Endodermal cell (in vitro differentiated cells): ENCODE results near the gene MRPS18A. TPM values are rescaled to one million over a fixed set of nuclear protein-coding genes. Genes with fewer than 3 reads are reported as not detected.
A peak's percentile ranks its signal among the peaks of the same experiment; 100 is the strongest.

Experiments used
- DNase-seq: peaks from one replicate; pipeline ENCODE4 v3.0.0-alpha.2; 2017
- H3K27ac ChIP-seq: 2 replicates; pipeline ENCODE4 v1.5.1; 2013; ENCODE audit warnings: mild to moderate bottlenecking, low read depth, low read length, moderate library complexity
- H3K27me3 ChIP-seq: 2 replicates; pipeline ENCODE4 v1.6.1; 2013; ENCODE audit warnings: mild to moderate bottlenecking, low read length, moderate library complexity; ENCODE audit not compliant: insufficient read depth, control insufficient read depth, poor library complexity, severe bottlenecking
- H3K36me3 ChIP-seq: 2 replicates; pipeline ENCODE4 v1.7.0; 2013; ENCODE audit warnings: mild to moderate bottlenecking, low read length, moderate library complexity; ENCODE audit not compliant: control insufficient read depth, insufficient read depth
- H3K4me1 ChIP-seq: one replicate; pipeline ENCODE4 v1.7.0; 2013; ENCODE audit warnings: low read length; ENCODE audit not compliant: control insufficient read depth, insufficient read depth
- H3K4me3 ChIP-seq: 2 replicates; pipeline ENCODE4 v1.5.1; 2013; ENCODE audit warnings: mild to moderate bottlenecking, low read length, moderate library complexity
- H3K9ac ChIP-seq: 2 replicates; pipeline ENCODE4 v1.6.1; 2013; ENCODE audit warnings: mild to moderate bottlenecking, low read length, moderate library complexity; ENCODE audit not compliant: poor library complexity, severe bottlenecking; ENCODE audit errors: extremely low read depth
- H3K9me3 ChIP-seq: 2 replicates; pipeline ENCODE4 v1.6.1; 2013; ENCODE audit warnings: mild to moderate bottlenecking, low read length, moderate library complexity; ENCODE audit not compliant: control insufficient read depth
- H3K27ac Mint-ChIP-seq: 2 replicates; pipeline ENCODE4 v1.8.0; 2020; ENCODE audit warnings: mixed read lengths
- H3K27me3 Mint-ChIP-seq: 2 replicates; pipeline ENCODE4 v1.8.0; 2021; ENCODE audit warnings: mild to moderate bottlenecking, mixed read lengths; ENCODE audit not compliant: insufficient read depth
- H3K36me3 Mint-ChIP-seq: 2 replicates; pipeline ENCODE4 v1.8.0; 2020; ENCODE audit warnings: low read depth, mixed read lengths
- H3K4me1 Mint-ChIP-seq: 2 replicates; pipeline ENCODE4 v1.8.0; 2020; ENCODE audit warnings: mixed read lengths
- H3K4me3 Mint-ChIP-seq: 2 replicates; pipeline ENCODE4 v1.8.0; 2020; ENCODE audit warnings: mild to moderate bottlenecking, moderate library complexity, mixed read lengths
- H3K9me3 Mint-ChIP-seq: 2 replicates; pipeline ENCODE4 v1.8.0; 2020; ENCODE audit warnings: mild to moderate bottlenecking, mixed read lengths
- CTCF ChIP-seq: fragments of 200-600 bp; sonication (generic); conservative IDR thresholded peaks from 2 replicates; pipeline ENCODE4 v1.5.0; 2021; ENCODE audit warnings: antibody characterized with exemption, mild to moderate bottlenecking
- WGBS, 2 experiments: methylation state at CpG; one replicate each; pipeline versions ENCODE4 v1.1.5 to v1.1.7; 2013; ENCODE audit warnings: missing lambda C conversion rate in 2 of 2, mixed read lengths in 1 of 2; ENCODE audit not compliant: insufficient coverage in 1 of 2, insufficient read length in 1 of 2; 5-methylcytosine and 5-hydroxymethylcytosine counted together
- total RNA-seq, 2 donors: library from RNA; stranded (reverse); fragmentation: NEBNext Ultra II Directional in 1 of 2; extraction: Animal tissue kit (Norgen Biotek cat#: 25700) in 1 of 2; gene quantifications; 2 replicates in 1 of 2; 3 replicates in 1 of 2; pipeline ENCODE4 v1.2.1, GENCODE V29; 2021

Gene MRPS18A
- total RNA-seq, 2 donors from 2014 or later = 53.6 to 58.8 TPM

- no peaks in the 10 kb centered on the region for H3K9me3 ChIP-seq
Measured at GRCh38 chr6:43687079-43687436, 533 bp downstream of the MRPS18A start.

GRCh38 chr6:43683708-43684455 lies 3.7 kb downstream of the MRPS18A start:
- no peak overlapping the region for H3K9ac ChIP-seq
- peaks cover 57% of the 10 kb centered on the region for H3K4me1 Mint-ChIP-seq
- no peaks in the 10 kb centered on the region for H3K9me3 ChIP-seq
- peak overlapping the region; percentile 7 for H3K4me3 ChIP-seq
- peaks cover 40% of the 10 kb centered on the region for H3K36me3 ChIP-seq
- no peak overlapping the region for H3K4me3 Mint-ChIP-seq
- TF ChIP-seq CTCF = no peak
- 89 to 95% methylated on average over 1 of the region's 1 CpG for WGBS, 2 experiments
- peaks cover 23% of the 10 kb centered on the region for H3K4me1 ChIP-seq
- H3K27me3 ChIP-seq = no peaks in the 10 kb centered on the region
- no peak overlapping the region for H3K27ac ChIP-seq
- H3K9me3 Mint-ChIP-seq = no peaks in the 10 kb centered on the region
- H3K27me3 Mint-ChIP-seq = no peaks in the 10 kb centered on the region
- no peak for DNase-seq
- H3K36me3 Mint-ChIP-seq = peaks cover 12% of the 10 kb centered on the region
- no peak overlapping the region for H3K27ac Mint-ChIP-seq

More at GRCh38 chr6:43687079-43687436, 533 bp downstream of the MRPS18A start:
- H3K4me1 Mint-ChIP-seq = peaks cover 41% of the 10 kb centered on the region
- no peak for TF ChIP-seq CTCF
- H3K36me3 ChIP-seq = peaks cover 8% of the 10 kb centered on the region
- peak overlapping the region; percentile 90 for H3K9ac ChIP-seq
- no peaks in the 10 kb centered on the region for H3K27me3 Mint-ChIP-seq
- no peaks in the 10 kb centered on the region for H3K36me3 Mint-ChIP-seq
- H3K27me3 ChIP-seq = no peaks in the 10 kb centered on the region
- H3K4me3 ChIP-seq = peak overlapping the region; percentile 99
- DNase-seq = no peak
- peak overlapping the region; percentile 92 for H3K27ac Mint-ChIP-seq
- peak overlapping the region; percentile 96 for H3K4me3 Mint-ChIP-seq
- H3K9me3 Mint-ChIP-seq = no peaks in the 10 kb centered on the region
- peaks cover 11% of the 10 kb centered on the region for H3K4me1 ChIP-seq
- no peak overlapping the region for H3K27ac ChIP-seq
- 5 to 14% methylated on average over 7 to 10 of the region's 10 CpGs for WGBS, 2 experiments

DNA sequence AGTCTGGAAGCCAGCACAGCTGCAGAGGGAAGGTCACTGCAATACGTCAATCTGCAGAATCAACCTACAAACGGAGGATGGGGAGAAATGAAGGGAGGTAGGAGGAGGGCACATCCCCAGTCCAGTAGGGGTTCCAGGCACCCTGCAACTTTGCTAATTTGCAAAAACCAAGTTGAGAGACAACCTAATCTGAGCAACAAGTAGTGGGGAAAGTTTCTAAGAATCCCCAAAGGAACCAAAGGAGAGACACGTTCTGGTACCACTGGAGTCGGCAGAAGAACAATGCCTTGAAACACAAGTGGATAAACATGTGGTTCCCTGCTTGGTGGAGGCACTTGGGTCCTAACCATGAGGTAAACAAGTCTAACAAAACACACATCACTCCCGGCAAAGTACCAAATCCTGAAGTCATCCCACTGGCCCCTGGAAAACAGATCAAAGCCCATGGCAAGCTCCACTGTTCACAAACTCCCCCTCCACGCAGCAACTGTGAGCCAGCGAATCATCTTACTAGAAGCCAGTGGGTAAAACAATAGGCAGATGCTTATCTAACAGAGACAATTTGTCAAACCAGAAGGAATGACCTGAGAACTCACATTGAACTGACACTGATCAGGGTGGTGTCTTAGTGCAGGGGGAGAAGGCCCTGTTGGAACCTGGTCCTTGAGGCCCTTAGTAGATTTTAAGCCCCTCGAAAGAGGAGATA lies 4.7 kb downstream of the MRPS18A start:
- H3K4me3 ChIP-seq = peak overlapping the region; percentile 7
- Mint-ChIP-seq H3K27me3 (no peaks in the 10 kb centered on the region), H3K9me3 (no peaks in the 10 kb centered on the region), H3K27ac (peak overlapping the region; percentile 9), H3K4me3 (no peak overlapping the region), H3K36me3 (peaks cover 22% of the 10 kb centered on the region), H3K4me1 (peaks cover 53% of the 10 kb centered on the region)
- H3K27ac ChIP-seq = no peak overlapping the region
- no peak for TF ChIP-seq CTCF
- no peaks in the 10 kb centered on the region for H3K9me3 ChIP-seq
- peaks cover 23% of the 10 kb centered on the region for H3K4me1 ChIP-seq
- peaks cover 50% of the 10 kb centered on the region for H3K36me3 ChIP-seq
- no peak overlapping the region for H3K9ac ChIP-seq
- no peaks in the 10 kb centered on the region for H3K27me3 ChIP-seq
- WGBS, 2 experiments = 84 to 88% methylated on average over 6 to 8 of the region's 8 CpGs
- no peak for DNase-seq
